CMK (cell line): Measurements from ENCODE around the gene AP1S2.
"Not testable (repeated sequence)": the region's sequence is repeated elsewhere in the genome, so short reads cannot be mapped to it uniquely, and the experiment has no call there.

Experiments
- DNase-seq: peaks from one replicate; pipeline ENCODE4 v3.0.0-alpha.2; 2010; ENCODE audit warnings: low read depth

The AP1S2 gene

DNA sequence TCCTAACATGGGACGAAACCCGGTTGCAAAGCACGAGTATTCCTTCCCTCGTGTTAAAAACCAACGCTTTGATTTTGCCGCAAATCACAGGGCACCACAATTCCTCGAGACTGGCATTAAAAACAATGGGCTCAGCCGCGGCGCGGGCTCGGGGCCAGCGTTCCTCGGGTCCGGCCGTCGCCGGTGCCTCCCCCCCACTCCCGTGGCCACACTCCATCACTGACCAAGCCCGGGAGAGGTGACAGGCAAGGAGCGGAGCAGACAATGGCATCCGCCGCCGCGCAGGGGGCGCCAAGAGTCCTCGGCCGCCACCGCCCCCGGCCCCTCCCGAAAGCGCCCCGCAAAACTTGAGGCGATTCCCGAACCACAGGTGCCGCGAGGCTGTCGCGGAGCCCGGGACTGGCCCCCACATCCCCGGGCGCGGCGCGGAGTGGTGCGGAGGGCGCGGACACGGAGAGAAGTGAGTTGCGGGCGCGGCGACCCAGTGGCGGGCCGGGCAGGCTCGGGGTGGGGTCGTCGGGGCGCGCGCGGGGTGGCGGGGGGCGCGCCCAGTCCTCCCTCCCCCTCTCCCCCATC is 445 bp downstream of the AP1S2 start:
- DNase-seq = no peak

DNA sequence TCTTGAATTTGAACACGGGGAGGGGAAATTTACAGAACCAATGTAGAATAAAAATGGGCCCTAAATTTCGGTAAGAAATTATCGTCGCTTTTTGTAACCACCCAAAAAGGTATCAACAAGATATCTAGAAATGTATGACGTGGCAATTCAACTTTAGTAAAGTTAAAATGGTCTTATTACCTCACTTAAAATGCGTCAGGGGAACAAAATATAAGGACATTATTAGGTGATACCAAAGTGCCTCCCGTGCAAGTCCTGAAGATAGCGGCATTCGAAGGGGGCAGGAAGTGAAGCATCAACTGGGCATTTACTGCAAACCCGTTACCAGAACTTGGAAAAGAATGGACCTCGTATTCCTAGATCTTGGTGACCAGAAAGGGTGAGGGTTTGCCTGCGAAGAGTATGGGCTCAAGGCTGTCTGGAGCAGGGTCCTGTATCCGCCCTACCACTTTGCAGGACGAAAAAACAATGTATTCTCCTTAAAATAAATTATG is 980 bp downstream of the AP1S2 start:
- DNase-seq = no peak

DNA sequence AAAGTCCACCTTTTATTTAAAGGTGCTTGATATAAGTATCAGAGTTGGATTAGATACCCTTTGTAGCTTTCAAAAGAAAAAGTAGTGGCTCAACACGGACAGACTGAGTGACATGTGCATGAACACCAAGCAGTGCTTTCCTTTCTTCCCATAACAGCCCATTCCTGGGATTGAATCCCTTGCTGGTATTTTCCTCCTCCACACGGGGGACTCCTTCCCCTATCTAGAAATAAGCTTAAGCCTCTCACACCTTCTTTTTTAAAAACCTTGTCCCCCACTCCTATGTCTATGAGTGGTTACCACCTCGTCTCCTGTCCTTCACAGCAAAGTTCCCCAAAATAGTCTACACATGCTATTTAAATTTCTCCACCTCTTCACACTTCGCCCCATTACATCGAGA is 5.1 kb downstream of the AP1S2 start:
- no peak for DNase-seq

DNA sequence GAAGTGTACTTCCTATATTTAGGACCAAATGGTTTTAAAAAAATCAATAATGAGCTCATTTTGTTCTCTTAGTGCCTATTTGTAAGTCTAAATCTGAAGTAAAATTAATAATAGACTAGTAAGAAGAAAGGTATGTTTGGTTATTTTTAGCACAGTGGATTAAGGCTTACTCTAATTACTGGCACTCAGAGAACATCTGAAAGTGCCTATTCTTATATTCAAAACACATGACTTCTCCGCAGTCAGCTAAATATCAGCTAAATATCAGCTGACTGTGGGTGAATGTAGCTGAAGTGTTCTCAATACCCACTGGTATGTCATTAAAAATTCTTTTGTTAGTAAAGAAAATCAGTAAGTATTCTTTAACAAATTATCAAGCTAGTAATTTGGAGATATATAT is 6.0 kb downstream of the AP1S2 start:
- no peak for DNase-seq

DNA sequence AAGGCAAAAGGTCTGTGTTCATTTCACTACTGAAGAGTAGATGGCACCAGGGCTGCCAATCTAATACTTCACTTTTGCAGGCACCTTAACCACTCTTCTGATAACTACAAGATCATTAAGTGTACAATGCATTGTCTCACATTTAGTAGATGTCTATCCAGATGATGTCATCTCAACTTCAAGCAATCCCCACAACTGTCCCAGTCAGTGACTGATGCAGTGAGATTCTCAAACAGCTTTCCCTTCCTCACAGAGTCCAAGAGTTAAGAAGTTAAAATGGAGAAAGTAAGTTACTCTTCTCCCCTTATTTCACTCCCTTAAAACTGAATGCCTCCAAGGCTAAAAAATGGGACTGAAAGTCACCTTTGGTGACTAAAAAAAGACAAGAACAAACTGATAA is 10.7 kb downstream of the AP1S2 start:
- DNase-seq = no peak

DNA sequence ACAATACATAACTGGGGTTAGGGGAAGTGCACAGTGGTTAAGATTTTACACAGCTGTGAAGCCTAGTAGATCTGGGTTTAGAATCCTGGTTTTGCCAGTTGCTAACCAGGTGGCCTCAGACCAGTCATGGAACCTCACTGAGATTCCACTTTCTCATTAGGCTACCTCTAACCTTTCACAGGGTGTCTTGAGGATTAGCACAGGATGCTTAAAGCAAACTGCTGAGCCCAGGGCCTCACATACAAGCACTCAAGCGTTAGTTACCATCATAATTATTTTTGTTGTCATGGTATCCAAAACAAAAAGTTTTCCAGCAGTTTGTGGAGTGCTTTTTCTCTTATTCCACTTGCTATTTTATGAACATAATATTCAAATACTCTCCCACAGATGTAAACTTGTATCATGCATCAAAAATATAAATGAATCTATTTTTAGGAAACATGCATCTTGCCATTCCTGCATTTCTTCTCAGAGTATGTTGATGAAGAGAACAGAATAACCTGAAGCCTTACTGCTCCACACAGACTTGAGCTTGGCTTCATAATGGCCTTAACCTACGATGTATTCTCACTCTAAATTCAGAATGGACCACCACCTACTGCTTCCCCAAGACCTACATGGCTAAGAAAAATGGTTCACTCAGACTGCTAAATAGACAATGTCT is 12.6 kb downstream of the AP1S2 start:
- DNase-seq = no peak

DNA sequence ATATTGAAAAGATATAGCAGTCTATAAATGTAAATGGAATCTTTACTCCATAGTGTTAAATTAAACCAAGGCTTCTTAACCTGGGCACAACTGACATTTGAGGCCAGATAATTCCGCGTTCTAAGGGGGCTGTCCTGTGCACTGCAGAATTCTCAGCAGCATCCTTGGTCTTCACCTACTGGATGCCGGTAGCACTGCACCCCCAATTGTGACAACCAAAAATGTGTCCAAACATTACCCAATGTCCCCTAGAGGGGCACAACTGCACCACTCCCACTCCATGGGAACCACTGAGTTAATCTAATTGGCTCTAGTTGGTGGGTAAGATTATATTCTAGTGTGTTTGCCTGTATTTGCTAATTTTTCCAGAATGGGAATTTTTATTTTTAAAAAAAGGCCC is 16.6 kb downstream of the AP1S2 start:
- no peak for DNase-seq

DNA sequence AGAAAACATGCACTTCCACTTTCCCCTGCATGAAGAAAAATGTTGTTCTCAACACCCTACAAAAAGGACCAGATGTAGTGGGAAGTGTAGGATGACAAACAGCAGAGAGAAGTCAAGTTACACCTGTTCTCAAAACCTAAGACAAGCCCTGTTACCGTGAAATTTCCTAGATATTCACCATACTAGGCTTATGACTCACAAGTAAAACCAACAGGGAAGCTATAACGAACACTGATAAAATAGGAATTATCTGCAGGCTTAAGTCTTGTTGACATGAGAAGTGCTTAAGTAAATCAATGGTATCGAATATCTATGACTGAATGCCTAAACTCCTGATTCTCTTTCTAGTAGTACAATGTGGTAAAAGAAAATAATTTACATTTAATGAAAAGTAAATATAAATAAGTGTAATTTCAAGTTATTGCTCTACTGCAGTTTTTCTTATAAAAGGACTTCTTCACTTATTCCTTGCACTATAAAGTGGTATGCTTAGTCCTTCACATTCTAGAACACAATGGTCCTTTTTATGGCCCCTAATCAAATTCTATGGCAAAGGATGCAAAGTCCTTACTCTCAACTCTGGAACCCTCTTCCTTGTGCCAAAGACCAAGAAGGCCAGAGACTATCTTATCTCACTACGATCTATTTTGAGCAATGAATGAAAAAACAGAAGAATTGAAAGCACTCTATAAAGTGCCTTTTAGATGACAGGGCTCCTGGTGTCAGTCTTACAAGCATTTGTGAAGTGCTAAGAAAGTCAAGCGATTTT is 19.6 kb downstream of the AP1S2 start:
- DNase-seq = no peak

DNA sequence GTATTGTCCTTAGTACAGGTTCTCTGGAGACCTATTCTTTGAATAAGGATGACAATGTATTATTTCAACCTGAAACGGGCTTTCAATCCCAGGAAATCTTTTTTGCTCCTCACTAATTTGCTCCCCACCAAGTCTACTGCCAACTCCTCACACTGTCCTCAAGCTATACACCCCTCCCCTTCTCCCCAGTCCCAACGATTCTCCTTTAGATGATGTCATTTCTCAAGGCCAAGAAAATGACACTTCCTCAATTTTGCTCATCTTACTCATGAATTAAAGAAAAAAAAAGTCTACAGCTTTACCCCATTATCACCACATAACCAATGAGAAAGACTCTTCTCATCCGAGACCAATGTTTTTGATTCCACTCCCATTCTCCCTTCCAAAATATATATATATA is 20.6 kb downstream of the AP1S2 start:
- no peak for DNase-seq

DNA sequence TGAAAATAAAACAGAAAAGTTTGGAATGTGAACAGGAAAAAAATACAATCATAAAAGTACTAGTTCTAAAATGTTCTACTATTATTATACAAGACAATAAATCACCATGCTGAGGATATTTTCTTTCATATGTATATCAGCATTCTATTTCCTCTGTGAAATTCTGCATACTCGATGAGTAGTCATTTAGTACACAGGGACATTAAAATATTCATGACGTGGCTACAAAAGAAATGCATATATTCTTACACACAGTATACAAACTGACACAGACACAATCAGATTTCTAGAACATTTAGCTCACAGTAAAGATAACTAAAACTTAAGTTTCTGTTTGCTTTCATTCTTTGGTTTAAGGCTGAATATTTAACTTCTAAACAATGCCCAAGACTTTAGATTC is 23.3 kb downstream of the AP1S2 start:
- not testable (repeated sequence) for DNase-seq

DNA sequence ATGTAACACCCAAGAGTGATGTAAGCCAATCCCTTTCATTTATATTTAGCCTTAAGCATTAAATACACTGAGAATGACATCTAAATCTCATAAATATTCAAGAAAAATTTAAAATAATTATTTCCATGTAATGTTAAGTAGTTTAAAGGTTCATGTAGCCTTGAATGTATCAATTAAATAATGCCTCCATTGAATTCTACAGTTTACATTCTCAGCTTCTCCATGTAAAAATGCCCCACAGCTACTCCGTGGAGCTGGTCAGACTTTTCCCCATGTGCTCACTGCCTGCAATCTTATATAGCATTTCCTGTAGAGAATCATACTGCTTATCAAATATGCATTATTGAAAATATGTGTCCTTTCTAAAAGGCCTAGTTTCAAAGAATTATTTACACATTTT is 25.4 kb downstream of the AP1S2 start:
- DNase-seq = no peak

DNA sequence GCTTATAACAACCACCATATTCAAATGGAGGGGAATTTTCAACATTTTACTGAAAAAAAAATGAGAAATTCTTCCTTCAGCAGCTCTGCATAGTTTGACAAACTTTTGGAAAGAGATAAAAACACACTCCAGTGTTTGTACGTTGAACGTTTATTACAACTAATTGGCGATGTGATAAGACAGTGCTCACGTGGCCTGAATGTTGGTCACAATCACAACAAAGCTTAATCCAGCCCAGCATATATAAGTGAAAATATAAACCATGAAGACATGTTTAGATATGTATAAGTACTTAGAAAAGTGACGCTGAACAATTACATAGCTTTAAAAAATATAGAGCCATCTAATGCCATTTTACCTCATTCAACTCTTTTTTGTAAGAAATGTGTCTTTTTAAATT is 28.7 kb downstream of the AP1S2 start:
- DNase-seq = no peak

DNA sequence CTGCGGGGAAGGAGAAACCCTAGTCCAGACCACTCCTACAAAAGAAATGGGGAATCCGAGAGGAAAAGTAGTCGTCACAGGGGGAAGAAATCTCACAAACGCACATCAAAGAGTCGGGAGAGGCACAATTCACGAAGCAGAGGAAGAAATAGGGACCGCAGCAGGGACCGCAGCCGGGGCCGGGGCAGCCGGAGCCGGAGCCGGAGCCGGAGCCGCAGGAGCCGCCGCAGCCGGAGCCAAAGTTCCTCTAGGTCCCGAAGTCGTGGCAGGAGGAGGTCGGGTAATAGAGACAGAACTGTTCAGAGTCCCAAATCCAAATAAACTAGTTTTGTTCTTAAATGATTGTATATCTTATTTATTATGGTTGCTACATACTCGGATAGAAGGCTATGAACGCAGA is 31.7 kb downstream of the AP1S2 start:
- DNase-seq = no peak

DNA sequence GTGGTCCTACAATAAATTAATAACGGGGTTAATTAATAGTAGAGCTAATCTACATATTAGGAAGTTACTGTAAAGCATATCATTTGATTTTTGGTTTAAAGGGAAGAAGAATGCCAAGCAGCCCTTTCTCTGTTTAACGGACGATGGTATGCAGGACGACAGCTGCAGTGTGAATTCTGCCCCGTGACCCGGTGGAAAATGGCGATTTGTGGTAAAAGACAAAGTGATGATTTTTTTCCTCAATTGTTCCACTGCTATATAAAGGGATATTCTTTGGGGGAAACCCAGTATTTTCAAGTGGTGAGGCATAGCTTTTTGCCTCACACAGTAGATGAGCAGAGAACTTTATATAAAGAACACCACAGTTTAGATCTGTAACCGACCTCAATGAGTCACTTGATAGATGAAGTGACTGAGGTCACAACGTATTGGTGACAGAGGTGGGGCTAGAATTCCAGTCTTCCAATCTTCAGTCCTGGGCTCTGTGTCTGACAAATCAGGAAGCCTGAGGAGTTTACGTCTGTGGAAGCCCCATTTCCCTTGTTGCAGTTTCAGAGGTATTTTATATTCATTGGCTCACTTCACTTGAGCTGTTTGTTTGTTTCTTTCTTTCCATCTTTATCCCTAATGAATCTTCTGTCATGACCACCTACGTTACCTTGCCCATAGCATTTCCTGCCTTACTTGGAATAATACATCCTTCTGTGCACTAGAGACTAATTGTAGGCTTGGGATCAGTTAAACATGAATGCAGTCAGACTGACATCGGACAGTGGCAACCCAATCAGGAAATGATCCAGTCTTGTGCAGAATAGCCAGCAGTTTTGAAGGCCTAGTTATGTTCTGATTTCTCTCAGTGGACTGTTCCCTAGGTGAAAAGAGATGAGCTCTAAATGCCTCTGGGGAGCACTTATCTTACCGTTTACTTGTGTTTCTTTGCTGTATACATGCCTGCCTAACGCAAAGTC is 34.2 kb downstream of the AP1S2 start:
- no peak for DNase-seq

DNA sequence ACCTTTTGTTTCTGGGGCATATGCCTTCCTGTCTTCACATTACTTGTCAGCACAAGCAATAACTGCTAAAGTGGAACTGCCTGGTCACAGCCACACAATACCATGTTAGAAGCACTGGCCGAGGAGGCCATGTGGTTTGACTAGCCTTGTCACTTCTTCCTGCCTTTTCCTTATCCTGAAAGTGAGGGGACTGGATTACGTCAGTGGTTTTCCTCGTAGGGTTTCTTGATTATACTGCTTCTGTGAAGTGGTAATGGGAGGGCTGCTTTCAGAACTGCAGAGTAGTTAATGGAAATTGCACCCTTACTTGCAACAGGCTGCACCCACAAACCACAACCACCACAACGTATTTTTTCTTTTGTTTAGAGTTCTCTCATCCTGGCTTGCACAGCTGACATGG is 37.7 kb downstream of the AP1S2 start:
- no peak for DNase-seq

DNA sequence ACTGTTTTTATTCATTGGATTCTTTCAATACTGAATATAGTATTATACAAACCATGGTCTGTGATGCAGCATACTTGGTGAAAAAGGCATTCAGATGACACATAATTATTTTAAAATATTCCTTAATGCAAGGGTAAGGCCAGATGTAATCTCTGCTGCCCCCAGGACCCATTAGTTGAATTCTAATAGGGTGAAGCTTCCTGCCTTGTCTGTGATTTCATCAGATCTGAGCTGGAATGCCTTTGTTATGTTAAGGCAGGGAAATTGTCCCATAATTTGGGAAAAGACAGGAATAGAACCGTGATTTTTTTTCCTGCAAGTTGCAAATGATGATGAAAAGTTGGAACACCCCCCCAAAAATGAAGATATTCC is 38.2 kb downstream of the AP1S2 start:
- DNase-seq = no peak

DNA sequence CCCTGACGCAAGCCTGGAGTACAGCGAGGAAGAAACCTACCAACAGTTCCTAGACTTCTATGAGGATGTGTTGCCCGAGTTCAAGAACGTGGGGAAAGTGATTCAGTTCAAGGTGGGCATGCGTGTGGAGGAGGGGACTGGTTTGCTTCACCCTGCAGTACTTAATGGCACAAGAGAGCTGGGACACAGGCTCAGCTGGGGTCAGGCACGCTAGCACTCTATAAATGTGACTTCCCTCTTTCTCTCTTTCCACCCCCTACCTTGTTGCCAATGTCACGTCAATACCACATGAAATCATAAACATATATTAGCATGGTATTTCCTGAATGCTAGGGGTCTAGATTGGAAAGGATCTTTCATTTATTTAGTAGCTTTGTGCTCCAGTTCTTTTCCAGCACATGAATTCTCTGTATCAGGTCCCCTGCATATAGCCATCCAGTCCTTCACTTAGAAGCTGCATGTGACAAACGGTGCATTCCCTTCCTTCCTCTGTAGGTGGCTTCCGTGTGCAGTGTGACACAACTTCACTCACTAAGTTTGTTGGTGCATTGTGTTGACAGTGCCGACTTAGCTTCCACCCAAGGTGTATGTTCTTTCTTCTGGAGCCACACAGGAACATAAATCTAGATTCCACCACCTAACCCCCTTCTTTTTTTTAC is 38.7 kb downstream of the AP1S2 start:
- DNase-seq = no peak

DNA sequence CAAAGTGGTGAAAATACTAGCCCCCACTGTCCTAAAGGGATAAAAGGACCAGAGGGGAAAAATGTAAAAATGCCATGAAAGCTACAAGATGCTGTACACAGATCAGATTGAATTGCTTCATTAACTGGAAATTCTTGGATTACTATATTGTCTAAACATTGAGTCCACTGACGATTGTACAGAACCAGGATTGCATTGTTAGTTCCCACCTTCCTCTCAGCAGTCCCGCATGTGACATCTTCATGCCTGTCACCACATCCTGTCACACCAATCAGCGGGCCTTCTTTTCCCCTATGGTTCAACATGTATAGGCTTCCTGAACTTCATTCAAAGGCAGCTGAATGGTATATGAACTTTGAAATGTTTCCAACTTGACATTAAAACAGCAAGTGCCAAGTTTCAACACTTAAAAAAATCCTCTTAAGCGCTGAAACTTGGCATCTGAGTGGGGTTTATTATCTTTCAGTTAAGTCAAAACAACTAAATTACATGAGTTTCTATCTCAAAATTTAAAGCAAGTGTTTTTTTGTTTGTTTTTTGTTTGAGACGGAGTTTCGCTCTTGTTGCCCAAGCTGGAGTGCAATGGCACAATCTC is 39.7 kb downstream of the AP1S2 start:
- no peak for DNase-seq

DNA sequence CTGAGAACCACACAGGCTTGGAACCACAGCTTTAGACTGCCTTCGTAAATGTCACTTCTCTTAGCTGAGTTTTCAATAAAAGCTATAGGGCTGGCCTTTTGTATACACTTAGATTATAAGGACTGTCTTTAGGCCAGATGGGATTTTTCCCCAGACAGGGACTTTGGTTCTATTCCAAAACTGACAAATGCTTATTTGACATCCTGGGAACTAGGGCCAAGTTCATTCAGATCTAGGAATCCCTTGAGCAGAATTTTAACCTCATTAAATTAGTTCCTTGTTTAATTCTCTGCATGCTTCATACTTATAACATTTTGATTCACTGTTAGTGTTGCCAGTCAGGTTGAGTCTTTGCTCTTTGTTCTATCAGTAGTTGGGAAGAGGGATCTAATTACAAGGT is 41.2 kb downstream of the AP1S2 start:
- DNase-seq = no peak

DNA sequence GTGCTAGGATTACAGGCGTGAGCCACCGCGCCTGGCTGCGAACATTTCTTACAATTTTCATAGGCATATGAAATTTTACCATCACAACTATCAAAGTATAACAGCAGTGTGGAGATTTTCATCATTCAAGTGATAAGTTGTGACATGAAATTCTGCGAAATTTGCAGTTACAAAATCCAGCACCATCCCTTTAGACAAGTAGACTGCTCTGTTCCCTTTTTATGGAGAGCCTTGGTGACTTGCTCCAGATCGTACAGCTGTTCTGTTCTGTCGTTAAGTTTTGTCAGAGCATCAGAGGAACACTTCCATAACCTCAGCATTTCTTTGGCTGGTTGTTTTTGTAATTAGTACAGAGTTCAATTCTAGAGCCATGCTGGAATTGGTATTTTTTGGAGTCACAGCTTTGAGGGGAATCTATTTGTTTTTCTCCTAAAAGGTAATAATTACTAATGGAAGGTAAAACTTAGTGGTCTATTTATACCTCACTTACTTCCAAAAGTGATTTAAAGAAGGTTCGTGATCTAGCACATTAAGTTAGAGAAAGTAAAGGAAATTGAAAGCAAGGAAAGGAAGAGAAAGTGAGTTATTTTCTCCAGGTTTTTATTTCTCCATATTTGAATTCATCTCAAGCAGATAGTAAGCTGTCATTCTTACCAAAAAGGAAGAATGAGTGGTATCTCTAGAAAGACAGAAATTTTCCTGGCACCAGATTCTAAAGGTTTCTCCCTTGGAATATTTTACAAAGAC is 42.2 kb downstream of the AP1S2 start:
- DNase-seq = no peak

DNA sequence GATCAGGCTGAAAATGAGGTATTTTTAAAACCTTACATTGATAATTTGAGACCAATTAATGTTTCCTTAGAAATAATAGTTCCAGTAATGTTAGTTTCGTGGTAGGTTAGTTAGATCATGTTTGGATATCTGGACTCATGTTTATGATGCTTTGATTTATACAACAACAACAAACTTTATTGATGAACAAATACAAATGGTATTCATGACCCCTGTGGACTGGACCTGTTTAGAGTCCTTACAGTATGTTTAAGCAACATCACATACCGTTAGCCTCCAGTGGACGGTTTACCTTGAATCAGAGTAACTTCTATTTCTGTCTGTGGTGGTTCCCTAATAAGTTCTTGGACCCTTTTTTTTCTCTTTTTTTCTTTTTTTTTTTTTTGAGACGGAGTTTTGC is 46.4 kb downstream of the AP1S2 start:
- no peak for DNase-seq
